Tibial nerve (tissue), 4 donors: ENCODE measurements around the gene LRRC4B. TPM values are rescaled to one million over a fixed set of nuclear protein-coding genes. Genes with fewer than 3 reads are reported as not detected.

Source experiments
- DNase-seq, 2 donors: peaks; one replicate each; pipeline ENCODE4 v3.0.0-alpha.2; 2019; ENCODE audit warnings: low spot score in 2 of 2
- H3K27ac ChIP-seq, 4 donors: fragments of 200-600 bp; sonication (generic) in 3 of 4; one replicate each; pipeline ENCODE4 v1.5.1; 2017 to 2019; ENCODE audit warnings: mild to moderate bottlenecking in 1 of 4
- H3K27me3 ChIP-seq, 2 donors: fragments of 200-600 bp; sonication (generic) in 1 of 2; one replicate each; pipeline versions ENCODE4 v1.5.1 to v1.6.0; 2017 to 2019
- H3K36me3 ChIP-seq, 3 donors: fragments of 200-600 bp; sonication (generic); one replicate each; pipeline ENCODE4 v1.5.1; 2018 to 2019
- H3K4me1 ChIP-seq, 4 donors: fragments of 200-600 bp; sonication (generic) in 3 of 4; one replicate each; pipeline ENCODE4 v1.5.1; 2017 to 2019
- H3K4me3 ChIP-seq, 4 donors: fragments of 200-600 bp; sonication (generic) in 3 of 4; one replicate each; pipeline ENCODE4 v1.5.1; 2017 to 2019; ENCODE audit warnings: mild to moderate bottlenecking in 1 of 4, moderate library complexity in 1 of 4
- H3K9me3 ChIP-seq, 4 donors: fragments of 200-600 bp; sonication (generic) in 3 of 4; one replicate each; pipeline ENCODE4 v1.5.1; 2017 to 2019
- EP300 ChIP-seq, 2 donors: sonication (generic); formaldehyde crosslinking; IDR thresholded peaks; one replicate each; pipeline ENCODE4 v1.6.1; 2017; ENCODE audit warnings: antibody characterized with exemption in 2 of 2, mild to moderate bottlenecking in 1 of 2
- POLR2A ChIP-seq, 2 donors: fragments of 450-650 bp; IDR thresholded peaks; one replicate each; pipeline ENCODE4 v1.6.1; 2017; ENCODE audit warnings: antibody characterized with exemption in 2 of 2, mild to moderate bottlenecking in 2 of 2, moderate library complexity in 2 of 2
- WGBS, 2 donors: methylation state at CpG; one replicate each; pipeline ENCODE4 v1.1.5; 2018; 5-methylcytosine and 5-hydroxymethylcytosine counted together
- total RNA-seq, 4 donors: library from RNA; depleted of rRNA; stranded (reverse); fragments of >200 nt; gene quantifications; one replicate each; pipeline ENCODE4 v1.1.0, GENCODE V29; 2016
- TF ChIP-seq, protein P1 (sequence below), 5 experiments: fragments of 200-600 bp in 3 of 5; fragments of 450-650 bp in 2 of 5; sonication (generic) in 3 of 5; IDR thresholded peaks; one replicate each; pipeline ENCODE4 v1.5.1; 2016 to 2019; ENCODE audit warnings: antibody characterized with exemption in 5 of 5, mild to moderate bottlenecking in 3 of 5, moderate library complexity in 2 of 5

The LRRC4B gene
- total RNA-seq, 4 donors from 2014 or later = 1.0 to 3.7 (median 2.8) TPM

DNA sequence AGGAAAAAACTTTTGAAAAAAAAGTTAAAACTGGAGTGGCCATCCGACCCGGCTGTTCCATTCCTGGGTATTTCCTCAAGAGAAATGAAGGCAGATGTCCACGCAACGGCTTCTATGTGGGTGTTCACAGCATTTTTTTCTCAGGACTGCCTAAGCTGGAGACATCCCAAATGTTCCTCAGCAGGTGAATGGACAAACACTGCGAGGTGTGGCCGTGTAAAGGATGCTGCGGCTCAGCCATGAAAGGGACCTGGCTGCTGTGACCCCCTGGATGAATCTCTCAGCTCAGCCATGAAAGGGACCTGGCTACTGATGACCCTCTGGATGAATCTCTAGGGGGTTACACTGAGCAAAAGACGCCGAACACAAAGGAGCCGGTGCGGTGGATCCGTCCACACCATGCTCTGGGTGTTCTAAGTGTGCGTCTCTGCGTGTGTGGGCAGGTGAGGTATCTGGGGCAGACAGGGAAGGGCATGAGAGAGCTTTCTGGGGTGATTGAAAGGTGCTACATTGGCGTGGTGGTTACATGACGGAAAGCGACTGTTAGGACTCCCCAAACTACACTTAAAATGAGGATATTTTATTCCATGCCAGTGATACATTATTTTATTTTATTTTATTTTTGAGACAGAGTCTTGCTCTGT lies 47.3 kb downstream of the LRRC4B start:
- 79 to 83% methylated on average over 17 of the region's 17 CpGs for WGBS, 2 donors
- Histone ChIP-seq H3K27ac (no peak overlapping the region), H3K4me1 (no peaks in the 10 kb centered on the region), H3K36me3 (no peaks in the 10 kb centered on the region), H3K9me3 (no peaks in the 10 kb centered on the region), H3K27me3 (no peaks in the 10 kb centered on the region), H3K4me3 (no peak overlapping the region)
- TF ChIP-seq, protein P1, sequence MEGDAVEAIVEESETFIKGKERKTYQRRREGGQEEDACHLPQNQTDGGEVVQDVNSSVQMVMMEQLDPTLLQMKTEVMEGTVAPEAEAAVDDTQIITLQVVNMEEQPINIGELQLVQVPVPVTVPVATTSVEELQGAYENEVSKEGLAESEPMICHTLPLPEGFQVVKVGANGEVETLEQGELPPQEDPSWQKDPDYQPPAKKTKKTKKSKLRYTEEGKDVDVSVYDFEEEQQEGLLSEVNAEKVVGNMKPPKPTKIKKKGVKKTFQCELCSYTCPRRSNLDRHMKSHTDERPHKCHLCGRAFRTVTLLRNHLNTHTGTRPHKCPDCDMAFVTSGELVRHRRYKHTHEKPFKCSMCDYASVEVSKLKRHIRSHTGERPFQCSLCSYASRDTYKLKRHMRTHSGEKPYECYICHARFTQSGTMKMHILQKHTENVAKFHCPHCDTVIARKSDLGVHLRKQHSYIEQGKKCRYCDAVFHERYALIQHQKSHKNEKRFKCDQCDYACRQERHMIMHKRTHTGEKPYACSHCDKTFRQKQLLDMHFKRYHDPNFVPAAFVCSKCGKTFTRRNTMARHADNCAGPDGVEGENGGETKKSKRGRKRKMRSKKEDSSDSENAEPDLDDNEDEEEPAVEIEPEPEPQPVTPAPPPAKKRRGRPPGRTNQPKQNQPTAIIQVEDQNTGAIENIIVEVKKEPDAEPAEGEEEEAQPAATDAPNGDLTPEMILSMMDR (IDR thresholded peaks at IDR 0.05) = no peak
- TF ChIP-seq EP300 (IDR thresholded peaks at IDR 0.05) (no peak), POLR2A (IDR thresholded peaks at IDR 0.05) (no peak)
- DNase-seq = no peak

DNA sequence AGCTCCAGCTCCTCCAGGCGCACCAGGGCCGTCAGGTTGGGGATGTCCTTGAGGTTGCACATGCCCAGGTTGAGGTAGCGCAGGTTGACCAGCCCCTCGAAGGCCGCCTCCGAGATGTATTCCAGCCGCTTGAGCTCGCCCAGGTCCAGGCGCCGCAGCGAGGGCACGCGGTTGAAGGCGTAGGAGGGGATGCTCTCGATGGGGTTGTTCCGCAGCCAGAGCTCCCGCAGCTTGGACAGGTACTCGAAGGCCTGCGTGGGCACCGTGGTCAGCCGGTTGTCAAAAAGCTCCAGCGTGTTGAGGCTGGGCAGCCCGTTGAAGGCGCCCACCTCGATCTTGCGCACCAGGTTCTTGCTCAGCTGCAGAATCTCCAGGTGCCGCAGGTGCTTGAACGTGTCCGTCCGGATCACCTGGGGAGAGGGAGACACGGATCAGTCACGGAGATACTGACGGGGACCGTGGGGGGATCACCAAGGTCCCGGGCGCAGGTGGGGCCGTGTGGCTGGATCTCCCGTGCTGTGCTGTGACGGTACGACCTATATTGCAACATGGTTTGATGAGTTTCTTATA lies 49.1 kb downstream of the LRRC4B start:
- TF ChIP-seq, protein P1 (IDR thresholded peaks at IDR 0.05) = no peak
- TF ChIP-seq POLR2A (IDR thresholded peaks at IDR 0.05) = no peak
- TF ChIP-seq EP300 (IDR thresholded peaks at IDR 0.05) = no peak
- Histone ChIP-seq H3K9me3 (no peaks in the 10 kb centered on the region), H3K4me3 (no peak overlapping the region), H3K36me3 (no peaks in the 10 kb centered on the region), H3K27me3 (no peaks in the 10 kb centered on the region), H3K27ac (no peak overlapping the region), H3K4me1 (no peaks in the 10 kb centered on the region)
- 96 to 97% methylated on average over 36 to 39 of the region's 40 CpGs for WGBS, 2 donors
- DNase-seq = no peak

DNA sequence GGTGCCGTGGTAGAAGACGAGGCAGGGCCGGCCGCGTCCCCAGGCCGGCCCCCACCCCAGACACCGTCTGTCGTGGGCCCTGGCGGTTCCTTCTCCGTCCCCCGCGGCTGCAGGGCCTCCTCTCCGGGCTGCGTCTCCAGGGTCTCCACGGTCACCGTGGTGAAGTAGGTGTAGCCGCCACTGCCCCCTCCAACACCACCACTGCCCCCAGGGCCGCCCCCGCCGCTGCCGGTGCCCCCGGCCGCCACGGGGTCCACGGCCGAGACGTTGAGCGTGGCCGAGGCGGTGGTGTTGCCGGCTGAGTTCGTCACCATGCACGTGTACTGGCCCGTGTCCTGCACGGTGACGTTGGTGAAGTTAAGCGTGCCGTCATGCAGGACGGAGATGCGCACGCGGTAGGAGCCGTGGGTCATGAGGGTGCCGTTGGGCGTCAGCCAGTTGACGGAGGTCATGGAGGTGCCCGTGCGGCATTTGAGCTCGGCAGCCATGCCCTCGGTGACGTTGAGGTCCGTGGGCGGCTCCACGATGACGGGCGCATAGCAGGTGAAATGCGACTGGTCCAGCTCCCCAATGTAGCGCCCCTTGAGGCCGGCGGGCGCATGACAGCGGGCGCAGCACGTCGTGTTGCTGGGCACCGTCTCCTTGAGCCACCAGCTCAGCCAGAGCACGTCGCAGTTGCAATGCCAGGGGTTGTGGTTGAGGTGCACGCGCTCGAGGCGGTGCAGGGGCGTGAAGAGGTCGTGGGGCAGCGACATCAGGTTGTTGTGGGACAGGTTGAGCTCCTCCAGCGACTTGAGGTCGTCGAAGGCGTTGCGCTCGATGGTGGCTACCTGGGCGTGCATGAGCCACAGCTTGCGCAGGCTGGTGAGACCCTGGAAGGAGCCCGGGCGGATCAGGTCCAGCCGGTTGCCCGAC lies 49.9 kb downstream of the LRRC4B start:
- WGBS, 2 donors = 95% methylated on average over 67 to 87 of the region's 87 CpGs
- no peaks in the 10 kb centered on the region for H3K27me3 ChIP-seq
- TF ChIP-seq, protein P1 (IDR thresholded peaks at IDR 0.05) = no peak
- no peak for TF ChIP-seq EP300 (IDR thresholded peaks at IDR 0.05)
- no peak for TF ChIP-seq POLR2A (IDR thresholded peaks at IDR 0.05)
- no peaks in the 10 kb centered on the region for H3K4me1 ChIP-seq
- H3K27ac ChIP-seq = no peak overlapping the region
- no peak overlapping the region for H3K4me3 ChIP-seq
- no peaks in the 10 kb centered on the region for H3K9me3 ChIP-seq
- no peak for DNase-seq
- no peaks in the 10 kb centered on the region for H3K36me3 ChIP-seq

DNA sequence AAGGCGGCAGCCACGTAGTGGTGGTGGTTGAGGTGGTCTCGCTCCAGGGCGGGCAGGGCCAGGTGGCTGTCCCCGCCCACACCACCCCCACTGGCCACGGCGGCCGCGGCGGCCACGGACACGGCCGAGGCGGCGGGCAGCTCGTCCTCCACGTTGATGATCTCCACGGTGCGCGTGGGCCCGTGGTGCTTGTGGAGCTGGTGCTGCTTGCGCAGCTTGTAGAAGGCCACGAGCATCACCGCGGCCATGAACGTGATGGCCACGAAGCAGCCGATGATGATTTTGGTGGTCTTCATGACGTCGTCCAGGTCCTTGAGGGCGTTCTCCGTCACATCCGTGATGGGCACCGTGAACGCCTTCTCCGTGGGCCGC lies 50.5 kb downstream of the LRRC4B start:
- 95 to 97% methylated on average over 36 to 37 of the region's 37 CpGs for WGBS, 2 donors
- H3K4me3 ChIP-seq = no peak overlapping the region
- H3K27ac ChIP-seq = no peak overlapping the region
- no peaks in the 10 kb centered on the region for H3K36me3 ChIP-seq
- peaks cover 0 to 5% (median 0%) of the 10 kb centered on the region in 4 donors for H3K4me1 ChIP-seq
- TF ChIP-seq, protein P1 (IDR thresholded peaks at IDR 0.05) = no peak
- TF ChIP-seq EP300 (IDR thresholded peaks at IDR 0.05) = no peak
- TF ChIP-seq POLR2A (IDR thresholded peaks at IDR 0.05) = no peak
- no peaks in the 10 kb centered on the region for H3K9me3 ChIP-seq
- no peak for DNase-seq
- H3K27me3 ChIP-seq = no peaks in the 10 kb centered on the region
